SK-MEL-5 (cell line): ENCODE data around the gene TGM1. TPM values are rescaled to one million over a fixed set of nuclear protein-coding genes. Genes with fewer than 3 reads are reported as not detected.
"Not testable (repeated sequence)": the region's sequence is repeated elsewhere in the genome, so short reads cannot be mapped to it uniquely, and the experiment has no call there.

ENCODE experiments used
- DNase-seq: peaks from one replicate; pipeline ENCODE4 v3.0.0-alpha.2; 2016; ENCODE audit warnings: low read depth, low spot score
- in situ Hi-C: cut with HindIII; loops from 2 replicates; pipeline ENCODE4 v1.10.0; 2016; ENCODE audit warnings: low sequenced_read_pairs, high pct_unique_total_duplicates, low pct_unique_long_range_greater_than_20kb
- small RNA-seq, 2 experiments: library from RNA; depleted of rRNA; stranded (forward); fragments of <200 nt; gene quantifications; one replicate each; pipeline ENCODE3, GENCODE V24; 2014
- total RNA-seq: library from RNA; depleted of rRNA; stranded (reverse); fragments of >200 nt; shearing (Covaris generic); gene quantifications from 2 replicates; pipeline ENCODE4 v1.2.3, GENCODE V29; 2014; rRNA removed

Gene TGM1
- total RNA-seq, 1 experiment from 2014 or later: 0.08 TPM

DNA sequence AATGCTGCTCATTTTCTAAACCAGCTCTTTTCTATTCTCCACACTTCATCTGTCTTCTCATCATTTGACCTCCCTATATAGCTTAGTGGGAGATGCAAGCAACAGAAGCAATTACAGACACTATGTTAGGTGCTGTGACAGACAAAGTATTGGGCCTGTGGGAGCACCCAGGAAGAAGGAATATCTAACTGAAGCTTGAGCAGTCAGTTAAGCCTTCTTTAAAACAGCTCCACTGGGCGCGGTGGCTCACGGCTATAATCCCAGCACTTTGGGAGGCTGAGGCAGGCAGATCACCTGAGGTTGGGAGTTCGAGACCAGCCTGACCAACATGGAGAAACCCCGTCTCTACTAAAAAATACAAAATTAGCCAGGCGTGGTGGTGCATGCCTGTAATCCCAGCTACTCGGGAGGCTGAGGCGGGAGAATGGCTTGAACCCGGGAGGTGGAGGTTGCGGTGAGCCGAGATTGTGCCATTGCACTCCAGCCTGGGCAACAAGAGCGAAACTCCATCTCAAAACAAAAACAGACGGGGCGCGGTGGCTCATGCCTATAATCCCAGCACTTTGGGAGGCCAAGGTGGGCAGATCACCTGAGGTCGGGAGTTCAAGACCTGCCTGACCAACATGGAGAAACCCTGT, 59.6 kb downstream of the TGM1 start:
- in situ Hi-C loops: not testable (repeated sequence)

DNA sequence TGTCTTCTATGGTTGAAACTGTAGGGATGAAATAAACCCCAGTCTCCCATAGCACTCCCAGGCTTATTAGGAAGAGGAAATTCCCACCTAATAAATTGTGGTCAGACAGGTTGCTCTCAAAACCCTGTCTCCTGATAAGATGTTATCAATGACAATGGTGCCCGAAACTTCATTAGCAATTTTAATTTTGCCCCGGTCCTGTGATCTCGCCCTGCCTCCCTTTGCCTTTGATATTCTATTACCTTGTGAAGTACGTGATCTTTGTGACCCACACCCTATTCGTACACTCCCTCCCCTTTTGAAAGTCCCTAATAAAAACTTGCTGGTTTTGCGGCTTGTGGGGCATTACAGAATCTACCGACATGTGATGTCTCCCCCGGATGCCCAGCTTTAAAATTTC, 60.4 kb downstream of the TGM1 start:
- in situ Hi-C loops, DNase-seq: not testable (repeated sequence)

More for the DNA sequence above, 59.6 kb downstream of the TGM1 start:
- not testable (repeated sequence) for DNase-seq

Small RNA genes within 50 kb of the gene (small RNA-seq; reads per million reads assigned to genes)
- 0 reads per million in 2 experiments for gene CHMP4A
- 0 reads per million in 2 experiments for gene MDP1

Other genes starting within 250 kb of the TGM1 start
- gene CARMIL3, start 211.2 kb downstream of the TGM1 start, total RNA-seq: 0.29 and 0.66 TPM in 2 replicates
- gene CPNE6, start 191.6 kb downstream of the TGM1 start, total RNA-seq: not detected in 2 replicates
- gene PCK2, start 168.9 kb downstream of the TGM1 start, total RNA-seq: 23.2 and 28.6 TPM in 2 replicates
- gene DCAF11, start 148.4 kb downstream of the TGM1 start, total RNA-seq: 43.7 and 49.5 TPM in 2 replicates
- gene NRL, start 148.2 kb downstream of the TGM1 start, total RNA-seq: 2.5 and 2.6 TPM in 2 replicates
- gene FITM1, start 132.5 kb downstream of the TGM1 start, total RNA-seq: not detected in 2 replicates
- gene PSME1, start 127.0 kb downstream of the TGM1 start, total RNA-seq: 92.6 and 105 TPM in 2 replicates
- gene EMC9, start 121.6 kb downstream of the TGM1 start, total RNA-seq: 12.3 and 13.9 TPM in 2 replicates
- 174 and 203 TPM in 2 replicates for gene PSME2, start 116.6 kb downstream of the TGM1 start, total RNA-seq
- 36.3 and 47.2 TPM in 2 replicates for gene RNF31, start 115.7 kb downstream of the TGM1 start, total RNA-seq
- gene IRF9, start 101.9 kb downstream of the TGM1 start, total RNA-seq: 24.2 and 34.1 TPM in 2 replicates
- gene REC8, start 91.1 kb downstream of the TGM1 start, total RNA-seq: 0.69 and 1.1 TPM in 2 replicates
- gene IPO4, start 74.4 kb downstream of the TGM1 start, total RNA-seq: 52.1 and 67.3 TPM in 2 replicates
- 56.9 and 57.5 TPM in 2 replicates for gene TM9SF1, start 67.7 kb downstream of the TGM1 start, total RNA-seq
- not detected in 2 replicates for gene TSSK4, start 57.5 kb downstream of the TGM1 start, total RNA-seq
- 42.2 and 44.2 TPM in 2 replicates for gene CHMP4A, start 49.7 kb downstream of the TGM1 start, total RNA-seq
- gene MDP1, start 47.1 kb downstream of the TGM1 start, total RNA-seq: 8.3 and 14.0 TPM in 2 replicates
- 249 and 263 TPM in 2 replicates for gene NEDD8, start 30.8 kb downstream of the TGM1 start, total RNA-seq
- 48.3 and 56.3 TPM in 2 replicates for gene GMPR2, start 30.2 kb downstream of the TGM1 start, total RNA-seq
- 37.8 and 43.1 TPM in 2 replicates for gene TINF2, start 20.6 kb downstream of the TGM1 start, total RNA-seq
- 23.9 and 25.7 TPM in 2 replicates for gene RABGGTA, start 8.4 kb upstream of the TGM1 start, total RNA-seq
- 0.82 and 3.8 TPM in 2 replicates for gene DHRS1, start 36.6 kb upstream of the TGM1 start, total RNA-seq
- gene NOP9, start 36.7 kb upstream of the TGM1 start, total RNA-seq: 22.9 and 25.1 TPM in 2 replicates
- gene CIDEB, start 44.8 kb upstream of the TGM1 start, total RNA-seq: 0.35 and 0.48 TPM in 2 replicates
- 2.3 and 3.2 TPM in 2 replicates for gene LTB4R2, start 47.0 kb upstream of the TGM1 start, total RNA-seq
- 0.98 and 1.7 TPM in 2 replicates for gene LTB4R, start 48.3 kb upstream of the TGM1 start, total RNA-seq
- gene ADCY4, start 71.9 kb upstream of the TGM1 start, total RNA-seq: not detected in 2 replicates
- not detected in 2 replicates for gene RIPK3, start 76.8 kb upstream of the TGM1 start, total RNA-seq
- 0.05 and 0.53 TPM in 2 replicates for gene NFATC4, start 105.0 kb upstream of the TGM1 start, total RNA-seq
- 0.05 TPM in 1 of 2 replicates, not detected in the other for gene NYNRIN, start 135.8 kb upstream of the TGM1 start, total RNA-seq
- 0.11 and 0.24 TPM in 2 replicates for gene CBLN3, start 166.5 kb upstream of the TGM1 start, total RNA-seq
- gene KHNYN, start 166.8 kb upstream of the TGM1 start, total RNA-seq: 30.9 and 37.5 TPM in 2 replicates
- gene SDR39U1, start 179.6 kb upstream of the TGM1 start, total RNA-seq: 6.2 and 12.5 TPM in 2 replicates
- gene CMA1, start 245.1 kb upstream of the TGM1 start, total RNA-seq: not detected in 2 replicates